ENCODE data around the gene MSANTD2. TPM values are rescaled to one million over a fixed set of nuclear protein-coding genes. Genes with fewer than 3 reads are reported as not detected.

The MSANTD2 gene
- polyA plus RNA-seq, 3 donors from 2014 or later: 2.8 to 7.2 (median 5.7) TPM

GRCh38 chr11:124807201-124807600 is 7.0 kb upstream of the MSANTD2 start:
- H3K36me3 Mint-ChIP-seq: peaks cover 0 to 22% (median 15%) of the 10 kb centered on the region in 3 donors
- no peaks in the 10 kb centered on the region for H3K9me3 Mint-ChIP-seq
- H3K27ac Mint-ChIP-seq: no peak overlapping the region
- DNase-seq: no peak
- H3K4me1 Mint-ChIP-seq: no peaks in the 10 kb centered on the region
- H3K27me3 Mint-ChIP-seq (ENCODE audit: low read depth in 3 of 3): peaks cover 0 to 2% (median 2%) of the 10 kb centered on the region in 3 donors
- H3K4me3 Mint-ChIP-seq: no peak overlapping the region

GRCh38 chr11:124804884-124805283 is 4.7 kb upstream of the MSANTD2 start:
- peaks cover 2 to 8% (median 2%) of the 10 kb centered on the region in 3 donors for H3K27me3 Mint-ChIP-seq (ENCODE audit: low read depth in 3 of 3)
- H3K27ac Mint-ChIP-seq: no peak overlapping the region
- no peaks in the 10 kb centered on the region for H3K9me3 Mint-ChIP-seq
- no peak overlapping the region for H3K4me3 Mint-ChIP-seq
- no peak for DNase-seq
- peaks cover 0 to 22% (median 15%) of the 10 kb centered on the region in 3 donors for H3K36me3 Mint-ChIP-seq
- peaks cover 11 to 12% of the 10 kb centered on the region in 2 donors for H3K4me1 Mint-ChIP-seq

GRCh38 chr11:124801636-124802312 is 1.6 kb upstream of the MSANTD2 start:
- peaks cover 0 to 13% (median 7%) of the 10 kb centered on the region in 3 donors for H3K27me3 Mint-ChIP-seq (ENCODE audit: low read depth in 3 of 3)
- peak overlapping the region in 4 of 5 donors; percentile 58 to 88 (median 77) for H3K4me3 Mint-ChIP-seq
- H3K27ac Mint-ChIP-seq: peak overlapping the region in 4 of 6 donors; percentile 69 to 94 (median 88)
- peaks cover 0 to 14% (median 10%) of the 10 kb centered on the region in 3 donors for H3K36me3 Mint-ChIP-seq
- peaks cover 25 to 34% of the 10 kb centered on the region in 2 donors for H3K4me1 Mint-ChIP-seq
- no peaks in the 10 kb centered on the region for H3K9me3 Mint-ChIP-seq
- DNase-seq: no peak

- H3K4me1 Mint-ChIP-seq: peaks cover 25 to 34% of the 10 kb centered on the region in 2 donors
- peak overlapping the region; percentile 90 to 94 (median 92) for H3K27ac Mint-ChIP-seq
- peaks cover 0 to 13% (median 7%) of the 10 kb centered on the region in 3 donors for H3K27me3 Mint-ChIP-seq (ENCODE audit: low read depth in 3 of 3)
- H3K9me3 Mint-ChIP-seq: no peaks in the 10 kb centered on the region
- no peak for DNase-seq
- peaks cover 0 to 10% (median 9%) of the 10 kb centered on the region in 3 donors for H3K36me3 Mint-ChIP-seq
- peak overlapping the region; percentile 84 to 88 (median 87) for H3K4me3 Mint-ChIP-seq
These were observed 808 bp upstream of the MSANTD2 start for GRCh38 chr11:124801014-124801413.

GRCh38 chr11:124799348-124800225 is 619 bp downstream of the MSANTD2 start:
- H3K4me1 Mint-ChIP-seq: peaks cover 25 to 34% of the 10 kb centered on the region in 2 donors
- peak overlapping the region; percentile 93 to 95 (median 95) for H3K4me3 Mint-ChIP-seq
- H3K36me3 Mint-ChIP-seq: no peaks in the 10 kb centered on the region
- peak in 1 of 3 donors; percentile 7 for DNase-seq
- no peaks in the 10 kb centered on the region for H3K9me3 Mint-ChIP-seq
- peaks cover 0 to 13% (median 7%) of the 10 kb centered on the region in 3 donors for H3K27me3 Mint-ChIP-seq (ENCODE audit: low read depth in 3 of 3)
- peak overlapping the region; percentile 89 to 98 (median 95) for H3K27ac Mint-ChIP-seq

GRCh38 chr11:124798991-124799347 is 1.2 kb downstream of the MSANTD2 start:
- H3K9me3 Mint-ChIP-seq: no peaks in the 10 kb centered on the region
- peaks cover 27 to 34% of the 10 kb centered on the region in 2 donors for H3K4me1 Mint-ChIP-seq
- H3K27ac Mint-ChIP-seq: peak overlapping the region; percentile 89 to 98 (median 95)
- H3K27me3 Mint-ChIP-seq (ENCODE audit: low read depth in 3 of 3): peaks cover 0 to 13% (median 7%) of the 10 kb centered on the region in 3 donors
- no peaks in the 10 kb centered on the region for H3K36me3 Mint-ChIP-seq
- peak overlapping the region; percentile 93 to 95 (median 95) for H3K4me3 Mint-ChIP-seq
- no peak for DNase-seq

GRCh38 chr11:124796312-124796711 is 3.9 kb downstream of the MSANTD2 start:
- peaks cover 37 to 48% of the 10 kb centered on the region in 2 donors for H3K4me1 Mint-ChIP-seq
- H3K27ac Mint-ChIP-seq: no peak overlapping the region
- DNase-seq: no peak
- H3K36me3 Mint-ChIP-seq: no peaks in the 10 kb centered on the region
- peaks cover 0 to 13% (median 7%) of the 10 kb centered on the region in 3 donors for H3K27me3 Mint-ChIP-seq (ENCODE audit: low read depth in 3 of 3)
- no peak overlapping the region for H3K4me3 Mint-ChIP-seq
- H3K9me3 Mint-ChIP-seq: no peaks in the 10 kb centered on the region

- Mint-ChIP-seq H3K27me3 (ENCODE audit: low read depth in 3 of 3) (no peaks in the 10 kb centered on the region), H3K36me3 (no peaks in the 10 kb centered on the region), H3K4me1 (peaks cover 25 to 43% of the 10 kb centered on the region in 2 donors), H3K9me3 (no peaks in the 10 kb centered on the region), H3K27ac (no peak overlapping the region), H3K4me3 (no peak overlapping the region)
- peak; percentile 36 to 42 (median 37) for DNase-seq
These were observed 6.5 kb downstream of the MSANTD2 start for GRCh38 chr11:124793466-124794278.

GRCh38 chr11:124791626-124792341 is 8.4 kb downstream of the MSANTD2 start:
- DNase-seq: no peak
- Mint-ChIP-seq H3K36me3 (no peaks in the 10 kb centered on the region), H3K27me3 (ENCODE audit: low read depth in 3 of 3) (no peaks in the 10 kb centered on the region), H3K4me3 (peak overlapping the region in 1 of 5 donors; percentile 24), H3K27ac (peak overlapping the region in 4 of 6 donors; percentile 6 to 57 (median 34)), H3K4me1 (peaks cover 19 to 30% of the 10 kb centered on the region in 2 donors), H3K9me3 (no peaks in the 10 kb centered on the region)

- Mint-ChIP-seq H3K4me1 (peaks cover 17 to 30% of the 10 kb centered on the region in 2 donors), H3K36me3 (peaks cover 0 to 3% (median 0%) of the 10 kb centered on the region in 3 donors), H3K4me3 (no peak overlapping the region), H3K27ac (no peak overlapping the region), H3K27me3 (ENCODE audit: low read depth in 3 of 3) (no peaks in the 10 kb centered on the region), H3K9me3 (no peaks in the 10 kb centered on the region)
- DNase-seq: no peak
These were observed 11.7 kb downstream of the MSANTD2 start for GRCh38 chr11:124788521-124788920.

- peaks cover 0 to 3% (median 0%) of the 10 kb centered on the region in 3 donors for H3K36me3 Mint-ChIP-seq
- DNase-seq: no peak
- H3K4me1 Mint-ChIP-seq: no peaks in the 10 kb centered on the region
- H3K27ac Mint-ChIP-seq: no peak overlapping the region
- H3K4me3 Mint-ChIP-seq: no peak overlapping the region
- H3K9me3 Mint-ChIP-seq: no peaks in the 10 kb centered on the region
- no peaks in the 10 kb centered on the region for H3K27me3 Mint-ChIP-seq (ENCODE audit: low read depth in 3 of 3)
These were observed 16.2 kb downstream of the MSANTD2 start for GRCh38 chr11:124784051-124784450.

GRCh38 chr11:124783002-124783401 is 17.2 kb downstream of the MSANTD2 start:
- no peaks in the 10 kb centered on the region for H3K4me1 Mint-ChIP-seq
- H3K9me3 Mint-ChIP-seq: no peaks in the 10 kb centered on the region
- no peak for DNase-seq
- H3K4me3 Mint-ChIP-seq: no peak overlapping the region
- peaks cover 0 to 7% (median 3%) of the 10 kb centered on the region in 3 donors for H3K36me3 Mint-ChIP-seq
- no peak overlapping the region for H3K27ac Mint-ChIP-seq
- no peaks in the 10 kb centered on the region for H3K27me3 Mint-ChIP-seq (ENCODE audit: low read depth in 3 of 3)

- H3K4me3 Mint-ChIP-seq: no peak overlapping the region
- H3K36me3 Mint-ChIP-seq: peaks cover 7 to 13% (median 12%) of the 10 kb centered on the region in 3 donors
- no peak for DNase-seq
- H3K27me3 Mint-ChIP-seq (ENCODE audit: low read depth in 3 of 3): no peaks in the 10 kb centered on the region
- H3K4me1 Mint-ChIP-seq: peaks cover 10 to 16% of the 10 kb centered on the region in 2 donors
- H3K27ac Mint-ChIP-seq: no peak overlapping the region
- no peaks in the 10 kb centered on the region for H3K9me3 Mint-ChIP-seq
These were observed 20.6 kb downstream of the MSANTD2 start for GRCh38 chr11:124779568-124779967.

Data from immature natural killer cell (primary cell).